Keratinocyte (primary cell): ENCODE results near the gene GPR32.

Source experiments
- CTCF ChIP-seq, 3 experiments: IDR thresholded peaks in 1 of 3; conservative IDR thresholded peaks in 1 of 3; optimal IDR thresholded peaks in 1 of 3; 2 replicates in 2 of 3; 3 replicates in 1 of 3; pipeline versions ENCODE3 to v1.5.1; 2011; ENCODE audit warnings: low read length in 3 of 3, mild to moderate bottlenecking in 3 of 3, moderate library complexity in 2 of 3, control low read depth in 1 of 3, inconsistent platforms in 1 of 3; ENCODE audit not compliant: insufficient read depth in 2 of 3; ENCODE audit errors: extremely low read depth in 1 of 3
- EZH2 ChIP-seq: IDR thresholded peaks from one replicate; pipeline ENCODE4 v1.6.1; 2012; ENCODE audit warnings: inconsistent platforms, mild to moderate bottlenecking, low read length, moderate library complexity

DNA sequence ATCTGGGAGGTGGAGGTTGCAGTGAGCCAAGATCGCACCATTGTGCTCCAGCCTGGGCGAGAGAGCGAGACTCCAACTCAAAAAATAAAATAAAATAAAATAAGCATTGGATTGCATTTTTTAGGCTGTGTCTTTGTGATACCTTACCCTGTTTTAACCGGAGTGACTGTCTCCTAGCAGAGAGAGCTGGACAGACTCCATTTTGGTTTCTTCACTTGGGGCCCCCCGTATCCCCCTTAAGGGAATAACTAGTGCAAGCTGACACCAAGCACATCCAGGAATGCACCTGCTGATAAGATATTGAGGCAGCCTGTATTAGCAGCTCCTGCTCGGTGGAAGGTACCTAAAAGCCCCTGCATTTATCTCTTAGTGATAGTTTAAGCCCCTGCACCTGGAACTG lies 20.8 kb upstream of the GPR32 start:
- no peak for TF ChIP-seq CTCF (optimal IDR thresholded peaks at IDR 0.05 in 1 of 3, IDR thresholded peaks at IDR 0.05 in 1 of 3, conservative IDR thresholded peaks at IDR 0.05 in 1 of 3; ENCODE audit: extremely low read depth in 1 of 3, insufficient read depth in 2 of 3, low read length in 3 of 3)
- no peak for TF ChIP-seq EZH2
